Effector CD8-positive, alpha-beta T cell (primary cell): ENCODE results near the gene TMEM117.

Experiments used
- DNase-seq: peaks from one replicate; lab custom pipeline; 2025; lab: John Stamatoyannopoulos, UW

Gene TMEM117

DNA sequence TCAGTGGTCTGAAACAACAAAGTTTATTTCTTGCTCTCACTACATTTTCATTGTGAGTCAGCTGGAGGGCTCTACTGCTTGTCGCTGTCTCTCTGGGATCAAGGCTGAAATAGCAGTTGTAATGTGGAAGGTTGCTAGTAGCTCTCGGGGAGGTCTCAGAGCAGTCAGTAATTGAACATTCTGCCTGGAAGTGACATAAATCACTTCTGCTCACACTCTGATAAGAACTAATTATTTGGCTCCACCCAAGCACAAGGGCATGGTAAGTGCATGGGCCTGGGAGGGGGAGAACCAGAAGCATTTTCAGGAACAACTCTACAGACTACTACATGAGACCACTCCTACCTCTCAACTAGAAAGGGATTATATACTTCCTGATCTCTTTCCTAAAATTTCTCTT lies 128.2 kb downstream of the TMEM117 start:
- no peak for DNase-seq

- no peak for DNase-seq
Observed at GRCh38 chr12:43964961-43965360, 129.1 kb downstream of the TMEM117 start.

- no peak for DNase-seq
Observed at GRCh38 chr12:43965899-43966298, 130.0 kb downstream of the TMEM117 start.

- DNase-seq: no peak
Observed at GRCh38 chr12:43968736-43969135, 132.9 kb downstream of the TMEM117 start.

GRCh38 chr12:43969882-43970281 lies 134.0 kb downstream of the TMEM117 start:
- no peak for DNase-seq

GRCh38 chr12:43973385-43973784 lies 137.5 kb downstream of the TMEM117 start:
- no peak for DNase-seq

GRCh38 chr12:43973993-43974392 lies 138.1 kb downstream of the TMEM117 start:
- DNase-seq: no peak

GRCh38 chr12:43976027-43976426 lies 140.1 kb downstream of the TMEM117 start:
- no peak for DNase-seq

- no peak for DNase-seq
Observed at GRCh38 chr12:43978556-43978955, 142.7 kb downstream of the TMEM117 start.

DNA sequence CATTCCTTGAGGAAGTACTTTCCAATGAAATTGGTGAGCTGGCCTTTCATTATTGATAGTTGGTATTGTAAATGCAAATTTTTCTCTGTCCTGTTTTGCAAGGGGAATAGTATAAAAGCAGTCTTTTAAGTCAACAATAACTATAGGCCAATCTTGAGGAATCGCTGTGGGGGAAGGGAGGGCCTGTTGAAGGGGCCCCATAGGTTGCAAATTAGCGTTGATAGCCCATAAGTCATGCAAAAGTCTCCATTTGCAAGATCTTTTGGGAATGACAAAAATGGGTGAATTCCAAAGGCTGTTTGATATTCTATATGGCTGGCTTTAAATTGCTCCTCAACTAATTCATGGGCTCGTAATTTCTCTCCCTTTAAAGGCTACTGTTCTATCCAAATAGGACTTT lies 143.6 kb downstream of the TMEM117 start:
- DNase-seq: no peak

DNA sequence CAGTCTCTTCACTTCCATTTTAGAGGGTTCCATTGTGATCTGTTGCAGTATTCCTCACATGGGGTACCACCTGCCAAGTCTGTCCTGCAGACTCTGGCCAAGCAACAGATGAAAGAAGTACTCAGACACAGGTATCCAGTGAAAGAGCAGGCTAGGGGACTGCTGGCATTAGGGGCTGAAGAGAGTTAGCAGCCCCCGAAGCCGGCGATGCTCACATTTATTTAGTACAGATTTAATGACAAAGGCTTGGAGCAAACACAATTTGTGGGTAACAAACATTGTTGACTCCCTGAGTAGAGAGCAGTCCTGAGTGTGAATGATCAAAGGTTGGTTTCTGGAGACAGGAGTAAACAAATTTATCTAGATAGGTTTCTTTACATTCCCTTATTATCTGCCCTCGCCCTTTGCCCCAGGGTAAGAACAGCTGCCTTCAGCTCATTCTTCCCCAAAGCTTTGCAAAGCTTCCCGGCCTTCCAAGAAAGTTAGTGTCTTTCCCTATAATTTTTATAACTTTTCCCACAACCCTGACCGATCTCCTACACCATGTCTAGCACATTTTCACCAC lies 144.8 kb downstream of the TMEM117 start:
- DNase-seq: no peak

DNA sequence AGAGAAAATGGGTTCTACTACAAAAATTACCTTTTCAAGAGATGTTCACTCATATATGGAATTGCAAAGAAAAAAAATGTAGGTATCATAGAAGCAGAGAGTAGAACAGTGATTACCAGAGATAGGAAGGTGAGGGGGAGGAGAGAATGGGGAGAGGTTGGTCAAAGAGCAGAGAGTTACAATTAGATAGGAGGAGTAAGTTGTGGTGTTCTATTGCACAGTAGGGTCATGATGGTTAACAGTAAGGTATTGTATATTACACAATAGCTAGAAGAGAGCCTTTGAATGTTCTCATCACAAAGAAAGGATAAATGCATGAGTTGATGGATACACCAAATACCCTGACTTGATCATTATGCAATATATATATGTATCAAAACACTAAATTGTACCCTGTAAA lies 145.8 kb downstream of the TMEM117 start:
- DNase-seq: no peak

- no peak for DNase-seq
Observed at GRCh38 chr12:43982544-43982943, 146.7 kb downstream of the TMEM117 start.

DNA sequence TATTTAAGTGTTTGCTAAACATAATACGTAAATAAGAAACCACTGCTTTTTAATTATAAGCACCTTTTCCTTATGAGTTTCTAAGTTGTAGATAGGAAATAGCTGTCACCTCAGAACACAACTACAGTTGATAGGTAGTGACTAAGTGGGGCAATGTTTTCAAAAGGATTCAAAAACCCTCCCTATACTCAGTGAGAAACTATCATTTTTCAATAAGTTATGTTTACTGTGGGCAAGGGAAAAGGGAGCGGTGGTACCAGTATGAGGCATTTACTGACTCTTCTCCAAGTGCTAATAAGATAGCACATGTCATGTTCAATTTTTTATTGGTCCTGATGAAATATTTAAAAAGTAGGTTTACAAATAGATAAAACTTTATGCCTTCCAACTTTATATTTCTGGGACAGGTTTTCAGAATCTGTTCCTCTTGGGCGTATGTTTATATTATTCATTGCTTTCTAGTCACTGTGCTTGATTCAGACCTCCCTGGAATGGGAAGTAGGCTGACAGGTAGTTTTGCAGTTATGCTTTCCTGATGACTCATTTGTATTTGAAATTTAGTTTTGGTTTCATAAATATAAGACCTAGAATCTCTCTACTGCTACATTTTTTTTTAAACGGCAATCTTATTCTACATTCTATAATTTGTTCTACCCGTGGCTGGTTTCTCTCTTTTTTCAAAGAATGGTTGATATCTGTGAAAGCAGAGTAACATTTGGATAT lies 153.1 kb downstream of the TMEM117 start:
- no peak for DNase-seq

DNA sequence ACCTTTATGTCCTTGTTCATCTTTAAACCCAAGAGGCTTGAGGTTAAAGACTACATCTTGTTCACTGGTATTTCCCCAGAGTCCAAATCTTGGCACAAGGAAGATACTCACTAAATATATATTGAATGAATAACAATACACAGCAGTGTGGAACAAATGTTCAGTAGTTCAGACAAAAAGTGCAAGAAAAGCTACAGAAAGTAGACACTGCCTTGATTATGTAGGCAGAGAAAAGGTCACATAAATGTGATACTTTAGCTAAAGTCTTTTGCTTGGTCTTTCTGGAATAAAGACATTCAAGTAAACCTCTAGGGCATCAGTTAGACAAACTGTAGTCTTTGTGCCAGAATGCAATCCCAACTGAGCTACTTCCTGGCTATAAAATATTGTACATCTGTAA lies 157.0 kb downstream of the TMEM117 start:
- no peak for DNase-seq

DNA sequence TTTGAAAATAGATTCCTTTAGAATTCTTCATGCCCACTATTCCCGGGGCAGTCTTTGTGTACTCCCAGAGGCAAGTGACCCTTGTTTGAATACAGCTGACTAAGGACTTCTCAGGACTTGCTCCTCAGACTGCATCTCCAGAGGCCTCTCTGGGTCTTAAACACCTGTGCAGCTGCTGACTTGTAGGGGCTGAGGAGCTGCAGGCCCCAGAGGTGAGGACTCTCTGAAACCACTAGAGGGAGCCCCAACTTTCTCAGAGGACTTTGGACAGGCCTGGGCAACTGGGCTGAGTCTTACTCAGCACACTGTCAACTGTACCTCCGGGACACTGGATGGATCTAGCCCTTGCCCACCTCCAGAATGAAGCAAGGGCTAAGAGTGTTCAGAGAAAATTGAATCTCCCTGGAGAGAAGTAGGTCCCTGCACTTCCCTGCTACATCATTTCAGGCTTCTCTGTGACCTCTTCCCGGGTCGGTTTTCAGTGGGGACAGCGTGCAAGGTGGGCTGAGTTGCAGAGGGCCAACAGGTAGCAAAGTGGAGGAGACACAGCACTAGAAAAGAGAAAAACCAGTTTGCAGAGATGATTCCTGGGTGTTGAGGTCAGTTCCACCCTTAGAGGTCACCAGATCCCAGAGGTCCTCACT lies 164.6 kb downstream of the TMEM117 start:
- no peak for DNase-seq

DNA sequence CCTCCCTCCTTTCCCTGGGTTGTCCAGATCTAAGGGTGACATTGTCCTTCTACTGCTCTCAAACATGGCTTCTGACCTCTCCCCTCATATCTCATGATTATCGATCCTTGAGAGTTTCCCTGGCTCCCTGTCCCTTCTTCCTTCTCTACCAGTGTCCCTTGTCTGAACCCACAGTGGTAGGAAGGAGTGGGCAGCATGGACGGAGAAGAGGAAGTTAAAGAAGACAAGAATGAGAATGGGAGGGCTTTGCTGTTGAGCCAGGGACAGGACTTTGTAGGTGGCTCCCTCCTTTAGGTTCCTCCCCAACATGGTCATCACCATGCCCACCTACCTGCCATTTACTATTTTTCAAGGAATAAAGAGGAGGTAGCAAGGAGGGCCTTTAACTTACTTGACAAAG lies 166.7 kb downstream of the TMEM117 start:
- DNase-seq: no peak

- DNase-seq: no peak
Observed at GRCh38 chr12:44003721-44004120, 167.8 kb downstream of the TMEM117 start.

GRCh38 chr12:44015333-44015941 lies 179.6 kb downstream of the TMEM117 start:
- DNase-seq: no peak

DNA sequence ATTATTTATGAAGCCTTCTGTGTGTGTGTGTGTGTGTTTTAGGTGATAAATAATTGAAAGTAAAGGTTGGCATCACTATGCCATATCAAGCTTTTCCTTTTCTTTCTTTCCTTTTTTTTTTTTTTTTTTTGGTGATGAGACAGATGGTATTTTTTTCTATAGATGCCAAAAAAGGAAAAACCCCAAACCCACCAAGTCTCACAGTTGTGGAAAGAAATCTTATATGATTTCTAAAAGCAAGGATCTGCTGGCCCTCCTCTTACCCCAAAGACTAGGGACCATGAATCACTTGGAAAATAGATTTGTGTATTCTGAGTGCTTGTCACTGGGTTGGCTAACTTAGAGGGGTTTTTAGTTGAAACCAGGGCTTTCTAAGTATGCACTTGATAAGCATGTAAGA lies 181.3 kb downstream of the TMEM117 start:
- no peak for DNase-seq

- no peak for DNase-seq
Observed at GRCh38 chr12:44019118-44019517, 183.2 kb downstream of the TMEM117 start.

GRCh38 chr12:44020555-44020954 lies 184.7 kb downstream of the TMEM117 start:
- DNase-seq: no peak

DNA sequence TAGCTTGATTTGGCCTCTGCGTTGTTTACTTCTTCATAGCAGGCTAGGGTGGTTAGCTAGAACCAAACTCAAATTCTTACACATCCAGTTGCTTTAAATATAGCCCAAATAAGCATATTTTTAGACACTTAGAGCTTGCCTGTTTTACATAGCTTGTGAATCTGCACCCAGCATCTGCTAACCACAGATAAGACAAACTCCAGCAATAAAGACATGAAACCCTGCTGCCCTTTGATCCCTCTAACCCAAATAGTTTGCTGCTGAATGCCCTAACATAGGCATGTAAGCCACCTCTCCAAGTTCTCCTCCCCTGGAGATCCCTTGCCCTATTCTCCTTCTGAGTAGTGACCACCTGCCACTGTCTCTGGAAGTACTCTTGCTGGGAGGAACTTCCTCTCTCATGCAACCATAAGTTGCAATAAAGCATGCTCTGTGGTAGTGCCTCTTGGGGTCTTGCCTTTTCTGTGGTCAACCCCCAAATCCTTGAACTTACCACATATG lies 185.6 kb downstream of the TMEM117 start:
- DNase-seq: no peak
